Hepatocyte (in vitro differentiated cells): ENCODE results near the gene SLC30A9.

Source experiments
- EZH2 ChIP-seq: fragments of 200-600 bp; sonication (generic); IDR thresholded peaks from 2 replicates; pipeline ENCODE4 v1.6.1; 2016; ENCODE audit warnings: antibody characterized with exemption, mild to moderate bottlenecking, borderline replicate concordance
- TF ChIP-seq, protein P1 (sequence below): fragments of 200-600 bp; sonication (generic); IDR thresholded peaks from 2 replicates; pipeline ENCODE4 v1.5.1; 2016; ENCODE audit warnings: antibody characterized with exemption, mild to moderate bottlenecking; ENCODE audit not compliant: poor library complexity

- TF ChIP-seq, protein P1, sequence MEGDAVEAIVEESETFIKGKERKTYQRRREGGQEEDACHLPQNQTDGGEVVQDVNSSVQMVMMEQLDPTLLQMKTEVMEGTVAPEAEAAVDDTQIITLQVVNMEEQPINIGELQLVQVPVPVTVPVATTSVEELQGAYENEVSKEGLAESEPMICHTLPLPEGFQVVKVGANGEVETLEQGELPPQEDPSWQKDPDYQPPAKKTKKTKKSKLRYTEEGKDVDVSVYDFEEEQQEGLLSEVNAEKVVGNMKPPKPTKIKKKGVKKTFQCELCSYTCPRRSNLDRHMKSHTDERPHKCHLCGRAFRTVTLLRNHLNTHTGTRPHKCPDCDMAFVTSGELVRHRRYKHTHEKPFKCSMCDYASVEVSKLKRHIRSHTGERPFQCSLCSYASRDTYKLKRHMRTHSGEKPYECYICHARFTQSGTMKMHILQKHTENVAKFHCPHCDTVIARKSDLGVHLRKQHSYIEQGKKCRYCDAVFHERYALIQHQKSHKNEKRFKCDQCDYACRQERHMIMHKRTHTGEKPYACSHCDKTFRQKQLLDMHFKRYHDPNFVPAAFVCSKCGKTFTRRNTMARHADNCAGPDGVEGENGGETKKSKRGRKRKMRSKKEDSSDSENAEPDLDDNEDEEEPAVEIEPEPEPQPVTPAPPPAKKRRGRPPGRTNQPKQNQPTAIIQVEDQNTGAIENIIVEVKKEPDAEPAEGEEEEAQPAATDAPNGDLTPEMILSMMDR = no peak
- TF ChIP-seq EZH2 = no peak
Observed at GRCh38 chr4:42048394-42048793, 58.1 kb downstream of the SLC30A9 start.
